Loucy (cell line): Measurements from ENCODE around the gene EPB41L3.

Source experiments
- H2AFZ ChIP-seq: fragments of 200-600 bp; sonication (generic); 2 replicates; pipeline ENCODE4 v1.6.0; 2016; ENCODE audit warnings: antibody characterized with exemption, mild to moderate bottlenecking, low read length, moderate library complexity
- H3F3A ChIP-seq: fragments of 200-600 bp; 2 replicates; pipeline ENCODE4 v1.6.0; 2016; ENCODE audit warnings: antibody characterized with exemption, low read depth, mild to moderate bottlenecking
- H3K27me3 ChIP-seq: fragments of 200-600 bp; sonication (generic); 2 replicates; pipeline ENCODE4 v1.6.1; 2014; ENCODE audit warnings: low read length, mild to moderate bottlenecking; ENCODE audit not compliant: insufficient read depth, poor library complexity, severe bottlenecking
- H3K36me3 ChIP-seq: fragments of 200-600 bp; sonication (generic); 2 replicates; pipeline ENCODE4 v1.6.1; 2016; ENCODE audit warnings: low read length; ENCODE audit not compliant: insufficient read depth
- H3K4me1 ChIP-seq: fragments of 200-600 bp; sonication (generic); 2 replicates; pipeline ENCODE4 v1.5.1; 2014; ENCODE audit warnings: low read length, mild to moderate bottlenecking; ENCODE audit not compliant: insufficient read depth, poor library complexity, severe bottlenecking
- H3K4me2 ChIP-seq: fragments of 200-600 bp; sonication (generic); 2 replicates; pipeline ENCODE4 v1.6.0; 2014; ENCODE audit warnings: antibody characterized with exemption, low read length, low read depth, mild to moderate bottlenecking; ENCODE audit not compliant: poor library complexity, severe bottlenecking
- H3K4me3 ChIP-seq: fragments of 200-600 bp; sonication (generic); 2 replicates; pipeline ENCODE4 v1.5.1; 2014; ENCODE audit warnings: low read length, mild to moderate bottlenecking, mixed read lengths; ENCODE audit not compliant: poor library complexity, severe bottlenecking
- H3K79me2 ChIP-seq: fragments of 200-600 bp; sonication (generic); 2 replicates; pipeline ENCODE4 v1.6.1; 2014; ENCODE audit warnings: low read length; ENCODE audit not compliant: insufficient read depth
- H3K9ac ChIP-seq: fragments of 200-600 bp; sonication (generic); 2 replicates; pipeline ENCODE4 v1.6.0; 2014; ENCODE audit warnings: mild to moderate bottlenecking, low read depth, low read length, moderate library complexity; ENCODE audit not compliant: poor library complexity, severe bottlenecking
- H3K9me2 ChIP-seq: fragments of 200-600 bp; sonication (generic); replicated peaks from 2 replicates; pipeline ENCODE4 v1.6.1; 2016; ENCODE audit warnings: low read depth, low read length, mixed read lengths
- H3K9me3 ChIP-seq: fragments of 200-600 bp; sonication (generic); 2 replicates; pipeline ENCODE4 v1.6.1; 2014; ENCODE audit warnings: mild to moderate bottlenecking, antibody characterized with exemption, low read length, low read depth; ENCODE audit not compliant: insufficient read depth
- H4K20me1 ChIP-seq: fragments of 200-600 bp; sonication (generic); 2 replicates; pipeline ENCODE4 v1.6.0; 2014; ENCODE audit warnings: antibody characterized with exemption, low read length, mild to moderate bottlenecking; ENCODE audit not compliant: insufficient read depth, poor library complexity, severe bottlenecking
- EZH2phosphoT487 ChIP-seq: fragments of 200-600 bp; IDR thresholded peaks from 2 replicates; pipeline ENCODE4 v1.6.1; 2018; ENCODE audit warnings: antibody characterized with exemption, mild to moderate bottlenecking, moderate library complexity, borderline replicate concordance
- TF ChIP-seq, protein P1 (sequence below): fragments of 200-600 bp; sonication (generic); conservative IDR thresholded peaks from 2 replicates; pipeline ENCODE4 v1.5.1; 2014; ENCODE audit warnings: mild to moderate bottlenecking, antibody characterized with exemption, low read length

The EPB41L3 gene

DNA sequence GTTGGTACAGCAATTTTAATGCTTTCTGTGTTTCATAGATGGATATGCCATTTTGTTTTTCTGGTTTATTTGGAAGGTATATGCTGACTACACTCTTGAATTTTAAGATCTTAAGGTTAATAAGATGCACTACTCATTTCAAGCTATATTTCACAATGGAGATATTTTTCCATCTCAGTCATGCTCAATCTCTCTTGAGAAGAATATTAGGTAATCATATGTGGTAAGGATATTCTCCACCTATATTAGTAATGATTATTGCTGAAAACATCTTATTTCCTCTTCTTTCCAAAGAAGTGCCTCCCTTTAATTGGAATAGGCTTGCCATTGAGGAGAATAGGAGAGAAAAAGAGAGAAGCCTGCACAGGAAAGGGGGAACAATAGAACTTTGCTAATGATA, 40.1 kb downstream of the EPB41L3 start:
- no peak overlapping the region for H3K4me2 ChIP-seq
- H3K9me2 ChIP-seq, result no peaks in the 10 kb centered on the region
- no peaks in the 10 kb centered on the region for H3K4me1 ChIP-seq
- H3K79me2 ChIP-seq, result no peaks in the 10 kb centered on the region
- no peaks in the 10 kb centered on the region for H3F3A ChIP-seq
- no peaks in the 10 kb centered on the region for H3K27me3 ChIP-seq
- H4K20me1 ChIP-seq, result no peaks in the 10 kb centered on the region
- no peaks in the 10 kb centered on the region for H3K36me3 ChIP-seq
- no peak overlapping the region for H3K9ac ChIP-seq
- H2AFZ ChIP-seq, result no peak overlapping the region
- H3K4me3 ChIP-seq, result no peak overlapping the region
- peaks cover 7% of the 10 kb centered on the region; the same call in 1 of the 2 replicates for H3K9me3 ChIP-seq
- TF ChIP-seq, protein P1, sequence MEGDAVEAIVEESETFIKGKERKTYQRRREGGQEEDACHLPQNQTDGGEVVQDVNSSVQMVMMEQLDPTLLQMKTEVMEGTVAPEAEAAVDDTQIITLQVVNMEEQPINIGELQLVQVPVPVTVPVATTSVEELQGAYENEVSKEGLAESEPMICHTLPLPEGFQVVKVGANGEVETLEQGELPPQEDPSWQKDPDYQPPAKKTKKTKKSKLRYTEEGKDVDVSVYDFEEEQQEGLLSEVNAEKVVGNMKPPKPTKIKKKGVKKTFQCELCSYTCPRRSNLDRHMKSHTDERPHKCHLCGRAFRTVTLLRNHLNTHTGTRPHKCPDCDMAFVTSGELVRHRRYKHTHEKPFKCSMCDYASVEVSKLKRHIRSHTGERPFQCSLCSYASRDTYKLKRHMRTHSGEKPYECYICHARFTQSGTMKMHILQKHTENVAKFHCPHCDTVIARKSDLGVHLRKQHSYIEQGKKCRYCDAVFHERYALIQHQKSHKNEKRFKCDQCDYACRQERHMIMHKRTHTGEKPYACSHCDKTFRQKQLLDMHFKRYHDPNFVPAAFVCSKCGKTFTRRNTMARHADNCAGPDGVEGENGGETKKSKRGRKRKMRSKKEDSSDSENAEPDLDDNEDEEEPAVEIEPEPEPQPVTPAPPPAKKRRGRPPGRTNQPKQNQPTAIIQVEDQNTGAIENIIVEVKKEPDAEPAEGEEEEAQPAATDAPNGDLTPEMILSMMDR, result no peak
- no peak for TF ChIP-seq EZH2phosphoT487

DNA sequence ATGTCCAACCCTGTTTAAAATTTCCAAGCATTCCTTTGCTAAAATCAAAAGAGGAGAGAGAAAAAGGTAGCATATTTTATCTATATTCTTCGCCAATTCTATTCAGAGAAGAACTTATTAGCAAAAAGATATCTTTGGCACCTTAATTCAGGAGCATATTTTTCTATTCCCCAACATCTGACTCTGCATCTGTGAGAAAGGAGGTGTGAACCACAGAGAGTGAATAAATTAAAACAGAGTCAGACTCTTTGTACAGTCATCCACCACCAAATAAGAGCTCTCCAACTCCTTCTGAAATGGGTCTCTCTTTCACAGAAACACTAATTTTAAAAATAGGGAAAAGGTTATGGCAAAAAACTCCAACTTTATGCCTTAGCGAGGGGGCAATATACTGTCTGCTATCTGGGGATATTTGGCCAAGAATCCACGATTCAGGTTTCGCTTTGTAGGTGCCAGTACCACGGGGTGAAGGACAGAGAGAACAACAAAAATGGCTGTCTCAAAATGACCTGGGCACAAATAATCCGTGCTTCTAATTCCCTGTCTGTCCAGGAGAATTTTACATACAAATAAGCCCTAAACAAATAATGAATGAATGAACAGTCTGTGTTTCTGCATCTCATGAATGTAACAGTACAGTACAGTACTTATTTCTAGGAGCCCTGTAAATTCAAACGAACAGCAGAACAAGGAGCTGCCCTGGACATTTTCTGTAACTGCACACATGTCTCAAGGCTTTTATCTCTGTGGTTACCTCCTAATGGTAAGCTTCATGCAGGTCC, 43.4 kb downstream of the EPB41L3 start:
- Histone ChIP-seq H3F3A (no peaks in the 10 kb centered on the region), H3K9me2 (no peaks in the 10 kb centered on the region), H3K4me2 (no peak overlapping the region), H2AFZ (no peak overlapping the region), H4K20me1 (no peaks in the 10 kb centered on the region), H3K4me1 (no peaks in the 10 kb centered on the region), H3K4me3 (no peak overlapping the region), H3K36me3 (no peaks in the 10 kb centered on the region), H3K27me3 (no peaks in the 10 kb centered on the region), H3K9ac (no peak overlapping the region), H3K79me2 (no peaks in the 10 kb centered on the region), H3K9me3 (peaks cover 7% of the 10 kb centered on the region; the same call in 1 of the 2 replicates)
- TF ChIP-seq, protein P1, result no peak
- no peak for TF ChIP-seq EZH2phosphoT487

DNA sequence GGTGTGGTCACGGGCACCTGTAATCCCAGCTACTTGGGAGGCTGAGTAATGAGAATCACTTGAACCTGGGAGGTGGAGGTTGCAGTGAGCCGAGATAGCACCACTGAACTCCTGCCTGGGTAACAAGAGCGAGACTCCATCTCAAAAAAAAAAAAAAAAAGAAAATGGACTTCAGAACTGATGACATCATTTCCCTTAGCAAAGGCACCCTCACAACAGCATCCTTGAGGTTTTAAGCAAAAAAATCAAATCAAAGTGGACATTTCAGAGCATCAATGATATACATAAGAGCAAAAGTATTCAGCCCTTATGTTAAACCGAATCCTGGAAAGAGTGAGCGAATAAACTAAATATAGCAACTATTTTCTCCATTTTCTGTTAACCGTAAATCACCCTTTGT, 45.3 kb downstream of the EPB41L3 start:
- H4K20me1 ChIP-seq, result no peaks in the 10 kb centered on the region
- H3K27me3 ChIP-seq, result no peaks in the 10 kb centered on the region
- peaks cover 7% of the 10 kb centered on the region; the same call in 1 of the 2 replicates for H3K9me3 ChIP-seq
- no peak overlapping the region for H3K4me3 ChIP-seq
- no peak overlapping the region for H2AFZ ChIP-seq
- TF ChIP-seq EZH2phosphoT487, result no peak
- TF ChIP-seq, protein P1, result no peak
- H3K79me2 ChIP-seq, result no peaks in the 10 kb centered on the region
- H3K9ac ChIP-seq, result no peak overlapping the region
- no peak overlapping the region for H3K4me2 ChIP-seq
- H3K9me2 ChIP-seq, result no peaks in the 10 kb centered on the region
- H3K4me1 ChIP-seq, result no peaks in the 10 kb centered on the region
- no peaks in the 10 kb centered on the region for H3F3A ChIP-seq
- no peaks in the 10 kb centered on the region for H3K36me3 ChIP-seq
